B cell (primary cell): ENCODE results near the gene EGLN2. TPM values are rescaled to one million over a fixed set of nuclear protein-coding genes. Genes with fewer than 3 reads are reported as not detected.

Experiments
- ATAC-seq: fragments of 200-7000 bp; cut with Tn5 transposase; one replicate; pipeline ENCODE4 v1.10.0; 2021; ENCODE audit warnings: low read depth, mild to moderate bottlenecking, moderate number of reproducible peaks, moderate library complexity
- CTCF ChIA-PET: fragments of 350-600 bp; sonication (Branson Sonifier 250); formaldehyde crosslinking; loops from one replicate; lab custom pipeline; 2021; ENCODE audit warnings: antibody characterized with exemption, inconsistent platforms; lab: Charles Lee
- POLR2A ChIA-PET: fragments of 350-600 bp; sonication (Branson Sonifier 250); formaldehyde crosslinking; loops from one replicate; lab custom pipeline; 2021; ENCODE audit warnings: antibody characterized with exemption; lab: Charles Lee
- DNase-seq: peaks from one replicate; pipeline ENCODE4 v3.0.0; 2013
- H2AFZ ChIP-seq: 2 replicates; pipeline ENCODE4 v1.6.1; 2012; ENCODE audit warnings: mild to moderate bottlenecking, low read depth, low read length; ENCODE audit not compliant: insufficient read depth, poor library complexity, severe bottlenecking
- H3K27ac ChIP-seq, 2 donors: 1 replicate in 1 of 2; 2 replicates in 1 of 2; pipeline ENCODE4 v1.5.1; 2012 to 2013; ENCODE audit warnings: low read length in 2 of 2, mild to moderate bottlenecking in 2 of 2, moderate library complexity in 1 of 2
- H3K27me3 ChIP-seq, 4 experiments: fragments of 200-600 bp in 1 of 4; sonication (generic) in 1 of 4; replicated peaks in 1 of 4; 1 replicate in 2 of 4; 2 replicates in 2 of 4; pipeline versions ENCODE4 v1.6.1 to v1.7.0; 2013 to 2016; ENCODE audit warnings: low read length in 3 of 4, mild to moderate bottlenecking in 2 of 4, mixed read lengths in 1 of 4, moderate library complexity in 1 of 4; ENCODE audit not compliant: insufficient read depth in 4 of 4, control insufficient read depth in 3 of 4; ENCODE audit errors: control extremely low read depth in 1 of 4
- H3K36me3 ChIP-seq, 2 experiments: replicated peaks in 1 of 2; 1 replicate in 1 of 2; 2 replicates in 1 of 2; pipeline versions ENCODE4 v1.6.1 to v1.7.1; 2013; ENCODE audit warnings: low read length in 1 of 2; ENCODE audit not compliant: insufficient read depth in 2 of 2, control insufficient read depth in 1 of 2; ENCODE audit errors: control extremely low read depth in 1 of 2, extremely low read depth in 1 of 2
- H3K4me1 ChIP-seq, 2 donors: fragments of 200-600 bp in 1 of 2; sonication (generic) in 1 of 2; 1 replicate in 1 of 2; 2 replicates in 1 of 2; pipeline versions ENCODE4 v1.5.1 to v1.6.1; 2013 to 2017; ENCODE audit warnings: low read length in 2 of 2; ENCODE audit not compliant: control insufficient read depth in 2 of 2, insufficient read depth in 2 of 2
- H3K4me2 ChIP-seq: replicated peaks from 2 replicates; pipeline ENCODE3; 2012; ENCODE audit warnings: mild to moderate bottlenecking, low read depth, low read length; ENCODE audit not compliant: poor library complexity, severe bottlenecking
- H3K4me3 ChIP-seq, 5 experiments: fragments of 200-600 bp in 1 of 5; sonication (generic) in 1 of 5; 1 replicate in 3 of 5; 2 replicates in 2 of 5; pipeline versions ENCODE4 v1.5.1 to v1.7.0; 2011 to 2016; ENCODE audit warnings: low read length in 4 of 5, mild to moderate bottlenecking in 4 of 5, low read depth in 2 of 5, control low read depth in 1 of 5, moderate library complexity in 1 of 5; ENCODE audit not compliant: insufficient read depth in 1 of 5; ENCODE audit errors: control extremely low read depth in 1 of 5, extremely low read depth in 1 of 5
- H3K79me2 ChIP-seq: fragments of 200-600 bp; sonication (generic); one replicate; pipeline ENCODE4 v1.6.0; 2016; ENCODE audit warnings: low read length; ENCODE audit not compliant: control insufficient read depth, insufficient read depth
- H3K9ac ChIP-seq: fragments of 200-600 bp; sonication (generic); 2 replicates; pipeline ENCODE4 v1.6.1; 2017; ENCODE audit warnings: mild to moderate bottlenecking, low read length, moderate library complexity
- H3K9me3 ChIP-seq, 3 donors: one replicate each; pipeline versions ENCODE4 v1.6.1 to v1.7.1; 2013; ENCODE audit warnings: low read length in 2 of 3; ENCODE audit not compliant: control insufficient read depth in 2 of 3, insufficient read depth in 1 of 3; ENCODE audit errors: control extremely low read depth in 1 of 3
- H4K20me1 ChIP-seq: 2 replicates; pipeline ENCODE4 v1.6.0; 2012; ENCODE audit warnings: mild to moderate bottlenecking, low read length; ENCODE audit not compliant: insufficient read depth, control insufficient read depth, poor library complexity, severe bottlenecking
- H3K27ac Mint-ChIP-seq: one replicate; pipeline ENCODE4 v1.8.0; 2021; ENCODE audit warnings: mixed read lengths
- H3K27me3 Mint-ChIP-seq: one replicate; pipeline ENCODE4 v1.8.0; 2021; ENCODE audit warnings: mixed read lengths
- H3K4me1 Mint-ChIP-seq: one replicate; pipeline ENCODE4 v1.8.0; 2021; ENCODE audit warnings: mixed read lengths
- H3K4me3 Mint-ChIP-seq: one replicate; pipeline ENCODE4 v1.8.0; 2021; ENCODE audit warnings: mixed read lengths
- H3K9me3 Mint-ChIP-seq: one replicate; pipeline ENCODE4 v1.8.0; 2022; ENCODE audit warnings: mixed read lengths; ENCODE audit not compliant: insufficient read depth
- CTCF ChIP-seq: fragments of 200-600 bp; IDR thresholded peaks from one replicate; pipeline ENCODE4 v1.8.0; 2022; ENCODE audit warnings: antibody characterized with exemption, mild to moderate bottlenecking
- EZH2 ChIP-seq: IDR thresholded peaks from 2 replicates; pipeline ENCODE4 v1.6.1; 2012; ENCODE audit warnings: borderline replicate concordance, low read depth, mild to moderate bottlenecking, moderate library complexity, low read length; ENCODE audit not compliant: insufficient read depth, poor library complexity, severe bottlenecking
- WGBS: methylation state at CpG from one replicate; pipeline ENCODE4 v1.1.5; 2013; ENCODE audit warnings: missing lambda C conversion rate; ENCODE audit not compliant: insufficient coverage; 5-methylcytosine and 5-hydroxymethylcytosine counted together
- intact Hi-C: fragments of 100-400 bp; cut with micrococcal nuclease; formaldehyde crosslinking; loops from one replicate; pipeline ENCODE4 v1.10.0; 2022
- polyA plus RNA-seq: library from polyadenylated mRNA; depleted of rRNA; stranded (reverse); fragments of >200 nt; gene quantifications from 2 replicates; pipeline ENCODE4 v1.2.3, GENCODE V29; 2012
- total RNA-seq, 2 donors: library from RNA; stranded (reverse); fragments of 120-200 nt in 1 of 2; gene quantifications; 1 replicate in 1 of 2; 2 replicates in 1 of 2; pipeline versions ENCODE4 v1.2.3 to v1.2.4, GENCODE V29; 2013 to 2022

Gene EGLN2
- total and polyA plus RNA-seq, 2 donors (not counting 1 experiment from before 2014, with no cell fraction given) = 130 to 178 TPM

GRCh38 chr19:40791349-40791748, 7.6 kb upstream of the EGLN2 start:
- WGBS = 76% methylated on average over 7 of the region's 7 CpGs
- H3K4me3 ChIP-seq = no peak overlapping the region
- peaks cover 10 to 16% of the 10 kb centered on the region in 2 donors for H3K4me1 ChIP-seq
- H3K4me2 ChIP-seq = no peak overlapping the region
- peaks cover 4% of the 10 kb centered on the region for H3K79me2 ChIP-seq
- H3K27me3 Mint-ChIP-seq = no peaks in the 10 kb centered on the region
- H3K4me3 Mint-ChIP-seq = no peak overlapping the region
- H3K9ac ChIP-seq = no peak overlapping the region
- ATAC-seq (no peak), DNase-seq (no peak)
- peaks cover 6% of the 10 kb centered on the region for H4K20me1 ChIP-seq
- H3K27me3 ChIP-seq = no peaks in the 10 kb centered on the region
- no peaks in the 10 kb centered on the region for H3K9me3 ChIP-seq
- no peak overlapping the region for H2AFZ ChIP-seq
- ChIA-PET CTCF (interaction anchor here (1.0 kb wide), 1 partner anchor 128 kb away, joined by 5 read pairs; no protein-coding TSS in a partner anchor), POLR2A (interaction anchor here (1.3 kb wide), 1 partner anchor 13 kb away, joined by 4 read pairs; the partner anchor contains the start of gene RAB4B)
- peak overlapping the region in 1 of 2 donors; percentile 69 for H3K27ac ChIP-seq
- H3K9me3 Mint-ChIP-seq = no peaks in the 10 kb centered on the region
- peaks cover 34% of the 10 kb centered on the region for H3K4me1 Mint-ChIP-seq
- H3K27ac Mint-ChIP-seq = peak overlapping the region; percentile 79
- peaks cover 1 to 35% of the 10 kb centered on the region in 2 experiments for H3K36me3 ChIP-seq
- intact Hi-C loops = no loop called here
- TF ChIP-seq CTCF (no peak), EZH2 (no peak)

- Histone ChIP-seq H2AFZ (no peak overlapping the region), H3K9me3 (no peaks in the 10 kb centered on the region), H3K9ac (no peak overlapping the region), H3K27ac (peak overlapping the region in 1 of 2 donors; percentile 69), H3K4me2 (peak overlapping the region; percentile 20), H3K79me2 (peaks cover 7% of the 10 kb centered on the region), H3K4me3 (no peak overlapping the region), H4K20me1 (no peaks in the 10 kb centered on the region), H3K4me1 (peaks cover 15 to 16% of the 10 kb centered on the region in 2 donors), H3K36me3 (peaks cover 1 to 31% of the 10 kb centered on the region in 2 experiments), H3K27me3 (no peaks in the 10 kb centered on the region)
- no peak for ATAC-seq
- Mint-ChIP-seq H3K4me1 (peaks cover 35% of the 10 kb centered on the region), H3K4me3 (no peak overlapping the region), H3K27ac (peak overlapping the region; percentile 72), H3K9me3 (no peaks in the 10 kb centered on the region), H3K27me3 (no peaks in the 10 kb centered on the region)
- intact Hi-C loops = no loop called here
- TF ChIP-seq EZH2 = no peak
- TF ChIP-seq CTCF = no peak
- CTCF ChIA-PET = interaction anchor here (1.0 kb wide), 1 partner anchor 129 kb away, joined by 5 read pairs; no protein-coding TSS in a partner anchor
- POLR2A ChIA-PET = interaction anchor here (1.3 kb wide), 1 partner anchor 13 kb away, joined by 4 read pairs; the partner anchor contains the start of gene RAB4B
- WGBS = 68% methylated on average over 3 of the region's 3 CpGs
- DNase-seq = no peak
These were observed 7.0 kb upstream of the EGLN2 start for GRCh38 chr19:40791996-40792395.
